Measurements from ENCODE around the gene MED10. TPM values are rescaled to one million over a fixed set of nuclear protein-coding genes. Genes with fewer than 3 reads are reported as not detected.
A peak's percentile ranks its signal among the peaks of the same experiment; 100 is the strongest.

The MED10 gene
- polyA plus RNA-seq, 1 of the 3 experiments (the other 2 are of a cell fraction): 75.9 TPM

GRCh38 chr5:6360323-6361072, 17.8 kb downstream of the MED10 start:
- Histone ChIP-seq H3K36me3 (replicated peaks in 1 of 2; ENCODE audit: control insufficient read depth in 1 of 2, insufficient read depth in 2 of 2, low read length in 1 of 2) (no peaks in the 10 kb centered on the region), H3K9ac (no peak overlapping the region), H3K4me1 (ENCODE audit: control insufficient read depth in 1 of 2, insufficient read depth in 2 of 2, low read depth in 1 of 2, low read length in 1 of 2) (peaks cover 0 to 14% of the 10 kb centered on the region in 2 experiments; a peak in 1 of 4 replicates), H4K20me1 (ENCODE audit: insufficient read depth) (no peaks in the 10 kb centered on the region), H3F3A (replicated peaks; ENCODE audit: insufficient read depth) (no peaks in the 10 kb centered on the region), H3K9me3 (no peaks in the 10 kb centered on the region), H3K27me3 (ENCODE audit: insufficient read depth) (no peaks in the 10 kb centered on the region), H3K9me2 (no peaks in the 10 kb centered on the region), H3K79me2 (ENCODE audit: insufficient read depth) (no peaks in the 10 kb centered on the region), H3K4me3 (ENCODE audit: low read depth in 2 of 2, low read length in 1 of 2) (no peak overlapping the region), H2AFZ (ENCODE audit: low read depth) (no peak overlapping the region), H3K27ac (ENCODE audit: low read depth in 2 of 2, low read length in 1 of 2) (peak overlapping the region in 1 of 2 experiments; percentile 68; a peak in 2 of 4 replicates), H3K4me2 (no peak overlapping the region)
- TF ChIP-seq RAD21 (IDR thresholded peaks at IDR 0.05; ENCODE audit: low read length): no peak
- TF ChIP-seq EP300 (IDR thresholded peaks at IDR 0.05; ENCODE audit: borderline replicate concordance in 1 of 2, low read depth in 1 of 2, low read length in 1 of 2): no peak
- TF ChIP-seq SIN3A (IDR thresholded peaks at IDR 0.05; ENCODE audit: borderline replicate concordance, low read depth, low read length): no peak
- TF ChIP-seq MEF2A (IDR thresholded peaks at IDR 0.05; ENCODE audit: borderline replicate concordance, low read depth): no peak
- no peak for TF ChIP-seq GATA2 (CRISPR knock-in tag; IDR thresholded peaks at IDR 0.05)
- TF ChIP-seq SMC3 (IDR thresholded peaks at IDR 0.05; ENCODE audit: low read depth, low read length): no peak
- no peak for TF ChIP-seq IRF3 (IDR thresholded peaks at IDR 0.05; ENCODE audit: low read depth, low read length)
- no peak for TF ChIP-seq REST (IDR thresholded peaks at IDR 0.05; ENCODE audit: low read depth, low read length)
- no peak for TF ChIP-seq MAX (IDR thresholded peaks at IDR 0.05; ENCODE audit: low read depth)
- no peak for TF ChIP-seq CTCF (IDR thresholded peaks at IDR 0.05)
- TF ChIP-seq MXI1 (IDR thresholded peaks at IDR 0.05; ENCODE audit: low read depth, low read length): no peak
- TF ChIP-seq USF1 (IDR thresholded peaks at IDR 0.05; ENCODE audit: borderline replicate concordance, low read depth): no peak
- TF ChIP-seq RXRA (IDR thresholded peaks at IDR 0.05; ENCODE audit: borderline replicate concordance, low read depth): no peak
- TF ChIP-seq FOXM1 (IDR thresholded peaks at IDR 0.05; ENCODE audit: low read depth): no peak
- no peak for TF ChIP-seq TEAD4 (IDR thresholded peaks at IDR 0.05; ENCODE audit: borderline replicate concordance, insufficient read depth)
- no peak for TF ChIP-seq FOXJ3 (CRISPR knock-in tag; IDR thresholded peaks at IDR 0.05)
- no peak for TF ChIP-seq TCF12 (IDR thresholded peaks at IDR 0.05)
- no peak for DNase-seq
- WGBS (ENCODE audit: low lambda C conversion rate): 77% methylated on average over 12 of the region's 18 CpGs
- CTCF ChIA-PET: interaction anchor here (0.6 to 1.4 kb wide), 4 partner anchors 18 to 158 kb away, joined by 3 read pairs; partner anchors contain the start of gene MED10
- POLR2A ChIA-PET: interaction anchor here (0.6 to 1.8 kb wide), 3 partner anchors 9 to 121 kb away, joined by 3 to 5 read pairs (median 4); no protein-coding TSS in a partner anchor

Data from SK-N-SH (cell line).